Raji (cell line): ENCODE data around the gene EMX2.

Source experiments
- POLR2A ChIP-seq: IDR thresholded peaks from 2 replicates; pipeline ENCODE4 v1.6.1; 2011; ENCODE audit warnings: low read depth, low read length, control low read depth; ENCODE audit not compliant: insufficient read depth

Gene EMX2

DNA sequence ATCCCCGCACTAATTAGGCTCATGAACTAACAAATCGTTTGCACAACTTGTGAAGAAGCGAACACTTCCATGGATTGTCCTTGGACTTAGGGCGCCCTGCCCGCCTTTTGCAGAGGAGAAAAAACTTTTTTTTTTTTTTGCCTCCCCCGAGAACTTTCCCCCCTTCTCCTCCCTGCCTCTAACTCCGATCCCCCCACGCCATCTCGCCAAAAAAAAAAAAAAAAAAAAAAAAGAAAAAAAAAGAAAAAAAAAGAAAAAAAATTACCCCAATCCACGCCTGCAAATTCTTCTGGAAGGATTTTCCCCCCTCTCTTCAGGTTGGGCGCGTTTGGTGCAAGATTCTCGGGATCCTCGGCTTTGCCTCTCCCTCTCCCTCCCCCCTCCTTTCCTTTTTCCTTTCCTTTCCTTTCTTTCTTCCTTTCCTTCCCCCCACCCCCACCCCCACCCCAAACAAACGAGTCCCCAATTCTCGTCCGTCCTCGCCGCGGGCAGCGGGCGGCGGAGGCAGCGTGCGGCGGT lies at the start of gene EMX2:
Gene EMX2, plus strand, starts transcription at position 41 of the 519 bp plus-strand sequence. CDS start 522 bp downstream, outside the sequence.
- TF ChIP-seq POLR2A, result no peak

GRCh38 chr10:117496031-117496430 lies 46.5 kb upstream of the EMX2 start:
- no peak for TF ChIP-seq POLR2A

DNA sequence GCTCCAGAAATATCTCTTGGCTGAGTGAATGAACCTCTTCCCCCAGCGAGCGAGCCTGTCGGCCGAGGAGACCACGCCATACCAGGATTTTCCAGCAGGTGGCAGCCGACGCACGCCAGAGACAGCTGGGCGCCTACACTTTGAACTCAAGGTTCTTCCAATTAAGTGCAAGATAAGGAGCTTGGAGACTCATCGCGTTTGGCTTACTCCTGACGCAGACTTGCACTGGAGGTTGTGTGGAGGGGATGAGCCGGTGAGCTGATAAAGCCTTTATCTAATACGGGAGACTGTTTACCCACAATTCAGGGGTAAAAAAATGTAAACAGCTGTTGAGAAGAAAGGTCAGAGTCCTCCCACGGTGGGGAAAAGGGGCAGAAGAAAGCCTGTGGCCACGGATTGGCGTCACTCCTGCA lies 45.9 kb upstream of the EMX2 start:
- no peak for TF ChIP-seq POLR2A

GRCh38 chr10:117497736-117498135 lies 44.8 kb upstream of the EMX2 start:
- TF ChIP-seq POLR2A, result no peak

DNA sequence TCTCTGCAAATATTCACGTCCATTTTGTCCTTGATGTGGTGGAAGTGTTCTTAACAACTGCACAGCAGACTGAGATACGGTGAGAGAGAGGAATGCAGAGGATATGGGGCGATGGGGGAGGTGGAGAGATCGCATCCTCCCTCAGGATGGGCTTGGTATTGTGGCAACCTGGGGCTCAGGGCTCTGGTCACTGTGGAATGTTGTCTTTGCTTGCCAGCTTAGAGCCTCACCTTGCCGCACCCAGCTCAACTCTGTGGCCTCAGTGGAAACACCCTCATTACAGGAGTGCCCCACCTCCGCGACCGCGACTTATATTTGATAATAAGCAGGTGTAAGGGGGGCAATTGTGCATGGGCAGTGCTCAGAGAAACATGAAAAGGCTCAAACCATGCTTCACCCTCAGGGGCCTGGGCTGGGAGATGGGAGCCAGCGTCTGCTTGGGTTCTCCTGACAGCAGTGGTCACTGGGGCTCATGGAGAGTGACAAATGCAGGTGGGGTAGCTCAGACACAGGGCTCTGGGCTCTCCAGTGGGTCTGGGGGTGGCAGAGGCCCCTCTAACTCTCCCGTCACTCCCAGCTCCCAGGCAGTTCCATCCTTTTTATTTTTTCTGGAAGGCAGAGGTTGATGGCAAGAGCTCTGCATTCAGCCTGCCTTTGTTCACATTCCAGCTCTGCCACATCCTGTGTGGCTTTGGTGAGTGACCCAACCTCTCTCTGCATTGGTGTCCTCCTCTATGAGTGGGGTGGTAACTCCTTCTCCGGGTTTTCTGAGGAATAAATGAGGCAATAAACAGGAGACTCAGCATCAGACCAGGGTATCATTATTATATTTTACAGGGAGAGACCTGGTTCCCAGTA lies 43.1 kb upstream of the EMX2 start:
- TF ChIP-seq POLR2A, result no peak

GRCh38 chr10:117500456-117500855 lies 42.1 kb upstream of the EMX2 start:
- TF ChIP-seq POLR2A, result no peak

- no peak for TF ChIP-seq POLR2A
Observed at GRCh38 chr10:117501460-117502035, 41.0 kb upstream of the EMX2 start.

DNA sequence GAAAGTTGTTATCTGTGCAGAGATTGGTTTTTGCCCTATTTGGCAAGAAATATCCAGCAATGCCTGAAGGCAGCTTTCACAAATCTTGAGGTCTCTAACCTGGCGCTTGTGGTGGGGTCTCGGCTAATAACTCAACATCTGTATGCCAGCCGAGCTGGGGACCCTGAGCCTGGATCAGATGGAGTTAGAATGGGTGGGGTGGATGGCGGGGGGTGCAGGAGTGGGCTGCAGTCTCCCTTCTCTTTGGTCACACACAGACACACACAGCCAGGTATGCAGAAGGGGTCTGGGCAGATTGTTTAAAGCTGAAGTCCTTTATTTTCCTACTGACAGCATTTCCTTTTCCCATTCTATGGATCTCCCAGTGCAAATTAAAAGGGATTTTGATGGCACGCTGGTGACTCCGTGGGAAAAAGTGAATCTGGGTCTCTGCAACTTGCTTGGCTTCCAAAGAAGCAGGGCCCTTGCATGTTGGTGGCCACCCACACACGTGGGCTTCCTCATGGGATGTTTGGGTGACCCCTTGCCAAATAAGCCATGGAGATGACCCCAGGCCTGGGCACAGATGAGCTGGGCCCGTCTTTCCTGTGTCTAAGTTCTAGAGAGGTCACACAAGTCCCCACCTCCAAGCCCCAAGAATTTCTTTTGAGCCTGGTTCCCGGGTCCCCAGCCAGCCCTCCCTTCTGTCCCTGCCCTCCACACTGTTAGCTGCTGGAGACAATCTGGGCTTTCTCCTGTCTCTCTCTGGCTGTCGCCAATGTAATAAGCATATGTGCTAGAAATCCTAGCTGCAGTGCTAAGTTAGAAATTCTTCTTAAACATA lies 39.9 kb upstream of the EMX2 start:
- no peak for TF ChIP-seq POLR2A

DNA sequence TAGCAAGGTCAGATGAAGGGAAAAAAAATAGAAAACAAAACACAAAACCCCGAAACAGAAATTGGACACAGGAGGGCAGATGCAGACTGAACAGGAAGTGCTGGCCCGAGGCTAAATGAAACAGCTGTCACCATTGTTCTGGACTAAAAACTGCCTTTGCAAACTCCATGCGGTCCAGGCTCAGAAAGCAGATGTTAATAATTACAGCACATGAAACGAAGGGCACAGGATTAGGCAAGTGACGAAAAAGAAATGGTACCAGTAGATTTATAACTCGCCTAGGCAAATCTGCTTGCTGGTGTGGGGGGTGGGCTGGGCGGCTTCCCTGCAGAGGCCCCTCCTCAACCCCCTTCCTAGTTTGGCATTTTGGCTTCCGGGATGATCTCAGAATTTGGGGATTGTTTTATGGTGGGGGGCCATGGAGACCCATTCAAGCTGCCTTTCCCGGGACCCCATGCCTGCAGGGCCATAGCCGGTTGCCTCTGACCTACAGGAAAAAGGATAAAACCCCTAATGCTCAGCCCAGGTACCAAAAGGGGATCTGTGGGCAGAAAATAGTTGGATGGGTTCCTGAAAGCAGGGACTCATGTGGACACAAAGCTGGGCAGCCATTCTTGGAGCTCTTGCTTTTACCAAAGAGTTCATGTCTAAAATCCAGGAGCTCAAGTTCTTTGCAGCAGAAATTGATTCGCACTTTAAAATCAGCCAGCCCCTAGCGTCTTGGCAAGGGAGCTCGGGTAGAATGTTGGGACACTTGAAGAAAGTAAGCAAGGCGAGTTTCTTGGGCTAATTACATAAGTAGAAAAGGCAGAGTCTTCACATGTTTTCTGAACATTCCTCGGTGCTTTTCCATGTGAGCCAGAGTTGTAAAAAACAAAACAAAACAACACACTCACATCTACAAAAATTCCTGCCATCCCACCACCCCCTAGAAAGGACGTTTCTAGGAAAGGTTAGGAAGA lies 39.0 kb upstream of the EMX2 start:
- TF ChIP-seq POLR2A, result no peak

DNA sequence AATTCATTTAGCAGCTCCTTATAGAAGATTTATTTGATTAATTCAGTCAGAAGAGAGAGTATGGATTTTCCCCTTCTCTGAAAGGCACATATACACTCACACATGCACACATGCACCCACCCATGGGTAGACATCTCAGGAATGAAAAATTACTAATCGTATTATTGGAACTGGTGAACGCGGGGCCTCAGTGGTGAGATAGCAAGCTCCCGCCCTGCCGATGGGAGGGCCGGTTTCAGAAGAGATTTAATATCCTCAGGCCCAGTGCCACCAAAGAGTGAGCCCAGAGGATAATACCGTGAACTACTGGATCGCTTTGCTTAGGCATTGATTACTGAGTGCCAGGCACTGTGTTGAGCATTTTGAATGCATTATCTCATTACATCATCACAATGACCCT lies 38.0 kb upstream of the EMX2 start:
- no peak for TF ChIP-seq POLR2A

DNA sequence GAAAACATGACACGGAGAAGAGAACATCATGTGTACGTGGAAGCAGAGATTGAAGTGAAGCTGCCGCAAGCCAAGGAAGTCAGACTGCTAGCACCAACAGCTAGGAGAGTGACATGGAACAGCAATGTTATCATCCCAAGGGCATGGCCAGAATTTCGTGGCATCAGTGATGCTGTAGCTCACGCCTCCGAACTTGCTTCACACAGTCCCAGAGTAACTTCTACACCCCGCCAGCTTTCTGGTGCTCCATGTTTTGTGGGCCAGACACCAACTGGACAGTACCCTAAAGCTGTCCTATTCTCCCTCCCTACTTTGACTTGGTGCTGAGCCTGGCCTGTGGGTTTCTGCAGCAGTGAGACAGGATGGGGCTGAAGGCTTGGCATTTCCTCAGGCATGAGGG lies 33.0 kb upstream of the EMX2 start:
- TF ChIP-seq POLR2A, result no peak

GRCh38 chr10:117511601-117512390 lies 30.8 kb upstream of the EMX2 start:
- TF ChIP-seq POLR2A, result no peak

GRCh38 chr10:117514971-117515370 lies 27.6 kb upstream of the EMX2 start:
- no peak for TF ChIP-seq POLR2A

DNA sequence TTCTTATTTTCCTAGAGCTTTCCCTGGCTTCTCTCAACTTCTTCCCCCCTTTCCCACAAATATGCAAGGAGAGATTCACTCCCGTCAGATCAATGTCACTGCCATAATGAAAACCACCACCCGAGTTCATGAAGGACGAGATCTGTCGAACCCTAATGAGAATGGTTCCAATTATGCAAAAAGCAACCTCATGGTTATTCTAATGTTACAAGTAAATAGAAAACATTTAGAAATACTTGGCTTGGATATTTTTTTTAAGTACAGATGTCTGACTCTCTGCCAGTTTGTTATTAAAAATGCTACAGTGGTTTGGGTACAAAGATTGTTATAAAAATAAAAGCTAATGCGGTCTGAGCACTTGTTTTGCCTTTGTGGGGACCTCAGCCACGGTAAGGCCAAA lies 25.9 kb upstream of the EMX2 start:
- no peak for TF ChIP-seq POLR2A
